IMR-90 (cell line): ENCODE results near the gene TMEM135. TPM values are rescaled to one million over a fixed set of nuclear protein-coding genes. Genes with fewer than 3 reads are reported as not detected.

Experiments
- ATAC-seq: fragments of 200-7000 bp; cut with Tn5 transposase; 2 replicates; pipeline ENCODE4 v1.9.1; 2020; ENCODE audit warnings: low read depth, mild to moderate bottlenecking, moderate library complexity
- BruUV-seq: library from RNA; stranded (reverse); fragments of 400-500 nt; replicated peaks from 2 replicates; lab custom pipeline; 2021; lab: Mats Ljungman, UMichigan
- CTCF ChIA-PET: fragments of 300-600 bp; formaldehyde crosslinking; extraction: SDS; loops from one replicate; lab custom pipeline; 2021; ENCODE audit warnings: antibody characterized with exemption; lab: Yijun Ruan, JAX
- POLR2A ChIA-PET: fragments of 300-600 bp; sonication (Branson Sonifier 250); formaldehyde crosslinking; loops from one replicate; lab custom pipeline; 2022; ENCODE audit warnings: antibody characterized with exemption; ENCODE audit not compliant: unreplicated experiment; lab: Charles Lee
- DNase-seq: peaks from one replicate; pipeline ENCODE4 v3.0.0; 2013
- H2AFZ ChIP-seq: replicated peaks from 2 replicates; pipeline ENCODE3; 2013; ENCODE audit warnings: low read length, mild to moderate bottlenecking; ENCODE audit not compliant: poor library complexity
- H2AK5ac ChIP-seq: 2 replicates; pipeline ENCODE4 v1.6.1; 2013; ENCODE audit warnings: low read depth, low read length, inconsistent platforms
- H2AK9ac ChIP-seq: replicated peaks from 2 replicates; pipeline ENCODE3; 2013; ENCODE audit warnings: mild to moderate bottlenecking, low read depth, low read length, moderate library complexity; ENCODE audit not compliant: poor library complexity
- H2BK120ac ChIP-seq: 2 replicates; pipeline ENCODE4 v1.6.1; 2013; ENCODE audit warnings: low read depth, low read length, inconsistent platforms
- H2BK15ac ChIP-seq: 3 replicates; pipeline ENCODE4 v1.6.1; 2013; ENCODE audit warnings: low read depth, low read length, inconsistent platforms
- H2BK20ac ChIP-seq: 2 replicates; pipeline ENCODE4 v1.6.1; 2013; ENCODE audit warnings: low read depth, mild to moderate bottlenecking, inconsistent platforms, low read length, moderate library complexity
- H2BK5ac ChIP-seq: 2 replicates; pipeline ENCODE4 v1.6.1; 2013; ENCODE audit warnings: mild to moderate bottlenecking, low read depth, low read length, inconsistent platforms; ENCODE audit not compliant: poor library complexity, severe bottlenecking
- H3K14ac ChIP-seq: replicated peaks from 2 replicates; pipeline ENCODE4 v1.6.1; 2013; ENCODE audit warnings: low read depth, low read length, inconsistent platforms
- H3K18ac ChIP-seq: 2 replicates; pipeline ENCODE4 v1.6.1; 2013; ENCODE audit warnings: low read depth, low read length, control low read depth
- H3K23ac ChIP-seq: 2 replicates; pipeline ENCODE4 v1.6.1; 2013; ENCODE audit warnings: low read depth, low read length, inconsistent platforms
- H3K27ac ChIP-seq: 2 replicates; pipeline ENCODE4 v1.5.1; 2013; ENCODE audit warnings: mild to moderate bottlenecking, control low read depth, low read length; ENCODE audit not compliant: insufficient read depth
- H3K27me3 ChIP-seq: 2 replicates; pipeline ENCODE4 v1.6.1; 2013; ENCODE audit warnings: low read length; ENCODE audit not compliant: control insufficient read depth, insufficient read depth
- H3K36me3 ChIP-seq: 2 replicates; pipeline ENCODE4 v1.6.1; 2013; ENCODE audit warnings: low read length, mixed read lengths; ENCODE audit not compliant: control insufficient read depth, insufficient read depth
- H3K4ac ChIP-seq: 2 replicates; pipeline ENCODE4 v1.6.1; 2013; ENCODE audit warnings: low read depth, low read length, inconsistent platforms
- H3K4me1 ChIP-seq: 2 replicates; pipeline ENCODE4 v1.6.1; 2013; ENCODE audit warnings: low read length, mixed read lengths; ENCODE audit not compliant: control insufficient read depth, insufficient read depth
- H3K4me2 ChIP-seq: 2 replicates; pipeline ENCODE4 v1.6.1; 2013; ENCODE audit warnings: low read depth, mild to moderate bottlenecking, control low read depth, low read length, moderate library complexity
- H3K4me3 ChIP-seq: 2 replicates; pipeline ENCODE4 v1.5.1; 2013; ENCODE audit warnings: low read depth, mild to moderate bottlenecking, control low read depth, low read length, moderate library complexity; ENCODE audit not compliant: insufficient read depth
- H3K56ac ChIP-seq: 2 replicates; pipeline ENCODE4 v1.6.1; 2013; ENCODE audit warnings: low read length, inconsistent platforms; ENCODE audit not compliant: insufficient read depth; ENCODE audit errors: extremely low read depth
- H3K79me1 ChIP-seq, 2 experiments: 2 replicates each; pipeline ENCODE4 v1.6.1; 2013; ENCODE audit warnings: low read length in 2 of 2, inconsistent platforms in 1 of 2, low read depth in 1 of 2
- H3K9ac ChIP-seq: 2 replicates; pipeline ENCODE4 v1.6.1; 2013; ENCODE audit warnings: low read depth, low read length, control low read depth
- H3K9me1 ChIP-seq: 2 replicates; pipeline ENCODE4 v1.6.1; 2013; ENCODE audit warnings: low read length, inconsistent platforms; ENCODE audit not compliant: insufficient read depth
- H3K9me3 ChIP-seq: 2 replicates; pipeline ENCODE4 v1.6.1; 2013; ENCODE audit warnings: low read length; ENCODE audit not compliant: control insufficient read depth, insufficient read depth
- H4K20me1 ChIP-seq: 2 replicates; pipeline ENCODE4 v1.6.1; 2013; ENCODE audit warnings: low read length, inconsistent platforms; ENCODE audit not compliant: insufficient read depth
- H4K5ac ChIP-seq: 2 replicates; pipeline ENCODE4 v1.6.1; 2013; ENCODE audit warnings: mild to moderate bottlenecking, low read depth, low read length, control low read depth
- H4K8ac ChIP-seq, 2 experiments: 2 replicates each; pipeline ENCODE4 v1.6.1; 2013; ENCODE audit warnings: low read depth in 2 of 2, low read length in 2 of 2, control low read depth in 1 of 2, inconsistent platforms in 1 of 2
- H4K91ac ChIP-seq: 2 replicates; pipeline ENCODE4 v1.6.1; 2013; ENCODE audit warnings: low read depth, low read length, inconsistent platforms; ENCODE audit not compliant: insufficient read depth
- CEBPB ChIP-seq: IDR thresholded peaks from 2 replicates; pipeline ENCODE4 v1.6.1; 2012; ENCODE audit warnings: low read depth, low read length, improper control_type of control experiment
- MAFK ChIP-seq: IDR thresholded peaks from 2 replicates; pipeline ENCODE4 v1.6.1; 2012; ENCODE audit warnings: low read depth, low read length, improper control_type of control experiment
- POLR2A ChIP-seq: IDR thresholded peaks from 2 replicates; pipeline ENCODE4 v1.6.1; 2012; ENCODE audit warnings: mild to moderate bottlenecking, low read depth, low read length
- RAD21 ChIP-seq: IDR thresholded peaks from 2 replicates; pipeline ENCODE4 v1.6.1; 2012; ENCODE audit warnings: low read length, improper control_type of control experiment
- RFX5 ChIP-seq: IDR thresholded peaks from 2 replicates; pipeline ENCODE4 v1.8.0; 2012; ENCODE audit warnings: low read depth, mild to moderate bottlenecking, low read length, moderate library complexity
- SMC3 ChIP-seq: fragments of 150-350 bp; IDR thresholded peaks from 2 replicates; pipeline ENCODE4 v1.6.1; 2016; ENCODE audit warnings: low read depth, mild to moderate bottlenecking, antibody characterized with exemption, low read length, moderate library complexity
- WGBS, 2 experiments: methylation state at CpG; one replicate each; pipeline versions ENCODE4 v1.1.5 to v1.1.7; 2013; ENCODE audit warnings: missing lambda C conversion rate in 2 of 2; ENCODE audit not compliant: insufficient read length in 1 of 2; ENCODE audit errors: extremely low coverage in 2 of 2; 5-methylcytosine and 5-hydroxymethylcytosine counted together
- dilution Hi-C: fragments of 300-500 bp; cut with HindIII; formaldehyde crosslinking; loops from one replicate; pipeline ENCODE4 v1.14.3; 2018; ENCODE audit warnings: low sequenced_read_pairs; ENCODE audit not compliant: unreplicated experiment
- in situ Hi-C: fragments of 300-500 bp; cut with MboI; formaldehyde crosslinking; loops from 3 replicates; pipeline ENCODE4 v1.14.3; 2019; ENCODE audit warnings: low sequenced_read_pairs, inconsistent platforms, mixed read lengths
- intact Hi-C: fragments of 100-400 bp; cut with micrococcal nuclease; formaldehyde crosslinking; loops from 2 replicates; pipeline ENCODE4 v1.10.0; 2022
- polyA plus RNA-seq, 3 experiments: library from polyadenylated mRNA; depleted of rRNA; stranded (reverse); fragments of >200 nt; gene quantifications; 2 replicates each; pipeline ENCODE4 v1.2.3, GENCODE V29; 2012; ENCODE audit warnings: low replicate concordance in 1 of 3
- total RNA-seq: library from RNA; depleted of rRNA; stranded (reverse); fragments of >200 nt; gene quantifications from 2 replicates; pipeline ENCODE4 v1.2.3, GENCODE V29; 2012

TMEM135 gene
- total and polyA plus RNA-seq, 2 of the 4 experiments (the other 2 are of a cell fraction), result 3.9 to 5.9 TPM

DNA sequence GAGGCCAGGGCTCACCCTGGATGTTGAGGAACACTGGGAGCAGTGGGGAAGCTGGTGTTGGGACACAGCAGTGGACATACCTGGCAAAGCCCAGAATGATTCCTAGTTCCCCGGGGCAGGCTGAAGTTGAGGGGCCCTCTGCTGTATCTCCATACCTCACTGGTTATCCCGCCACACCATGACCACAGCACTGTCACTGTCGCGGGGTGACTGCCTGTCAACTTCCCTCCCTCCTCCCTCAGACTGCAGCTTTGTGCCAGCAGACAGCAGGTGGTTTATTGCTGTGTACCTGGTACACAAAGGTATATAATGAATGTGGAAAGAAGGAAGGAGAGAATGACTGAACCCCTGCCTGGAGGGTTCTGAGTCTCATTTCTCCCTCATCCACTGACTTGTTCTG lies 318.7 kb downstream of the TMEM135 start:
- WGBS, 2 experiments, result no CpG with 5 or more reads among the region's 4 CpGs
- no peak overlapping the region for H4K91ac ChIP-seq
- H3K4me2 ChIP-seq, result no peak overlapping the region
- H3K36me3 ChIP-seq, result no peaks in the 10 kb centered on the region
- no peak overlapping the region for H3K18ac ChIP-seq
- H3K9me3 ChIP-seq, result no peaks in the 10 kb centered on the region
- no peak overlapping the region for H3K9ac ChIP-seq
- no peak overlapping the region for H2AK9ac ChIP-seq
- H3K4me3 ChIP-seq, result no peak overlapping the region
- in situ Hi-C loops (loop anchor here (25.0 kb wide), 4 partner anchors 356 to 1506 kb away; no protein-coding TSS in a partner anchor), dilution Hi-C loops (no loop called here), intact Hi-C loops (loop anchor here (10.0 kb wide), 1 partner anchor 938 kb away; no protein-coding TSS in a partner anchor)
- H3K27me3 ChIP-seq, result no peaks in the 10 kb centered on the region; the same call in 1 of the 2 replicates
- no peak overlapping the region for H2BK120ac ChIP-seq
- H4K8ac ChIP-seq, result no peak overlapping the region
- H3K27ac ChIP-seq, result no peak overlapping the region
- BruUV-seq, result no TSS peak
- ChIA-PET CTCF (no interaction called here), POLR2A (no interaction called here)
- H3K14ac ChIP-seq, result no peak overlapping the region
- no peaks in the 10 kb centered on the region for H4K20me1 ChIP-seq
- no peak for TF ChIP-seq SMC3
- no peak for TF ChIP-seq RFX5
- no peak for TF ChIP-seq POLR2A
- no peak for TF ChIP-seq RAD21
- TF ChIP-seq MAFK, result no peak
- TF ChIP-seq CEBPB, result no peak
- H2AK5ac ChIP-seq, result no peak overlapping the region
- no peaks in the 10 kb centered on the region; the same call in 1 of the 2 replicates for H3K9me1 ChIP-seq
- DNase-seq (no peak), ATAC-seq (no peak)
- H2AFZ ChIP-seq, result no peak overlapping the region
- H3K79me1 ChIP-seq, result no peaks in the 10 kb centered on the region
- H3K4me1 ChIP-seq, result 0 out of 2 replicates have a peak, but pooled peaks cover 2% of the 10 kb centered on the region
- no peak overlapping the region for H3K4ac ChIP-seq
- no peak overlapping the region for H3K23ac ChIP-seq
- no peak overlapping the region for H3K56ac ChIP-seq
- H2BK20ac ChIP-seq, result no peak overlapping the region
- H4K5ac ChIP-seq, result no peak overlapping the region
- no peak overlapping the region for H2BK15ac ChIP-seq
- H2BK5ac ChIP-seq, result no peak overlapping the region
